ENCODE data around the gene PDGFRB. TPM values are rescaled to one million over a fixed set of nuclear protein-coding genes. Genes with fewer than 3 reads are reported as not detected.
"Not testable (repeated sequence)": the region's sequence is repeated elsewhere in the genome, so short reads cannot be mapped to it uniquely, and the experiment has no call there.

The PDGFRB gene
- total RNA-seq, 1 donor from 2014 or later, result 215 TPM

- peak; percentile 56 for DNase-seq (ENCODE audit: low spot score)
- intact Hi-C loops (cut with DNase I), result no loop called here
These were observed 44.5 kb downstream of the PDGFRB start for GRCh38 chr5:150111122-150111521.

GRCh38 chr5:150109921-150110320, 45.7 kb downstream of the PDGFRB start:
- intact Hi-C loops (cut with DNase I), result no loop called here
- ATAC-seq (no peak), DNase-seq (ENCODE audit: low spot score) (no peak)

More at GRCh38 chr5:150111122-150111521, 44.5 kb downstream of the PDGFRB start:
- ATAC-seq, result no peak

DNA sequence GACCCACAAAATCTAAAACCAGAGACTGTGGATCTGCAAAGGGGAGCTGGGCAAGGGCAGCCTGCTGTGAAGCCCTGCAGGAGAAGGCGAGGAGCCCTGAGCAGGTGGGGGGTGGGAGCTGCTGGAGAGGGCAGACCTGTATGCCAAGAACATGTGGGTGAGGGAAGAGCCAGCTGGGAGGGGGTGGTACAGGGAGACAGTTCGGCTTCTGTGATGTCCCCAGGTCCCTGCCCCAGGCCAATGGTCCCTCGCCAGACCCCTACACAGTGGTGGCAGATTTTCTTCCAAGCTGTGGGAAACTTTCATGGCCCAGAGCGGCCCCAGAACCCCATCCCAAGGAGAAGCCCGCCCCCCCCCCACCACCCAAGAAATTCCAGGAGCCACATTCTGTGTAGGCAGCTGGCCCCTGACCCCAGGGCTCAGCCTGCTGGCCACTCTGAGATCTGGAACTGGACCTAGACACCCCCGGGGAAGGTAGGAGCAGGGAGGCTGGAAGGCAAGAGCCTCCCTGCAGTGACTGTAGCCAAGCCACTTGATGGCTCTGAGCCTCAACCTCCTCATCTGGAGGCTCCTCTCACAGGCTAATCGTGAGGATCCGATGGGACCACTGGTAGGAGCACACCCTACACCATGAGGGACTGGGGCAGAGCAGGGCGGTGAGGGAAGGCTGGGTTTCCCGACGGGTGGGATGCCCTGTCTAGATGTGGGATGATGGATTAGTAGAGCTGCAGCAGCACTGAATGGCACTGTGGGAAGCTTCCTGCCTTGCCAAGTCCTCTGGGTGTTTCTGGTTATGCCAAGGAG, 46.7 kb downstream of the PDGFRB start:
- DNase-seq (ENCODE audit: low spot score) (no peak), ATAC-seq (no peak)
- intact Hi-C loops (cut with DNase I), result no loop called here

DNA sequence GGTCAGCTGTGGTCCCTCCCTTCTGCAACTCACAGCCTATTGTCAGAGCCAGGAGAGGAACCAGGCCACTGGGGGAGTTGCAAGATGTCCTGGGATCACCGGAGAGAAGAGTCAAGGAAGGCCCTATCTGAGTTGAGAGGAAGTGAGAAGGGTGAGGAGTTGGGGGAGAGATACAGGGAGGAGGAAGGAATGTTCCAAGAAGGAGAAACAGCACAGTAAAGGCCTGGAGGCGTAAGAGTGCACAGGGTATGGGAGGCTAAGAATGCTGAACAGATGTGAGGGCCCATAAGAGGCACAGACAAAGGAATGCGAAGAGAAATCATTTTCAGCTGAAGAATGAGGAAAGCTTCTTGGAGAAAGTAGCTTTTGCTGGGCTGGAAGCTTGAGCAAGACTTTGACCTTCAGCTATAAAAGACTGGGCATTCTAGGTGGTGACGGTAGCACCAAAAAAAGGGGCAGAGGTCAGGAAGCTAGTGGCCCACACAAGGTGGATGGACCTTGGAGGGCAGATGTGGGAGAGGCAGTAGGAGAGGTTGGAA, 47.7 kb downstream of the PDGFRB start:
- intact Hi-C loops (cut with DNase I), result no loop called here
- ATAC-seq (peak; percentile 2), DNase-seq (ENCODE audit: low spot score) (no peak)

DNA sequence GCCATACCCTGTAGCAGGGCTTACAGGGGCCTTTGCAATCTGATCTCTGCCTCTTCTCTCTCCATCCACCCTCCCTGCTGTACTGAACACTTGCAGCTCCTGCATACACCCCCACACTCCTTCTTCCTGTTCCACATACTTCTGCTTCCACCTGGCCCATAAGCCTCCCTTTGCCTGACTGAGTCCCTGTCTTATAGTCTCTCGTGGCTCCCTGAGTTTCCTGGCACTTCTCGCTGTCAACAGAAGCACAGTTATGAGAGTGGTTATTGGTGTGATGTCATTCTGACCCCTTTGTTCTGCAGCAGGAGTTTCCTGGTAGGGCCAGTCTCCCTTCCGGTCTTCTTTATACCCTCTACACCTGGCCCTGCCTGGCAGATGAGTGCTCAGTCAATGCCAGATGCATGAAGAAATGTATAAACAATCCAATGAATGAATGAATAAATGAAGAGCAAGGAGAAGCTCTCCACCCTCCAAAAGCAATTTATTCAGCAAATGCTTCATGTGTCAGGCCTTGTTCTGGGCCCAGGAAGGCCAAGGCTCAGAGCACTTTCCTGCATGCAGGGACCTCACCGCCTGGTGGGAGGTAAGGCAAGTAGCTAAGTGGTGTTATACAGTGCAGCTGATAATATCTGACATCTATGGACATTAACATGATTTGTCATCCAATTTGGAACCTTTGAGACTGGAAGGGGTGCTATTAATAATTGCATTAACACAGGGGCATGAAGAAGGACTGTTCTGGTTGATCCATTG, 48.8 kb downstream of the PDGFRB start:
- no peak for ATAC-seq
- no peak for DNase-seq (ENCODE audit: low spot score)
- intact Hi-C loops (cut with DNase I), result no loop called here

DNA sequence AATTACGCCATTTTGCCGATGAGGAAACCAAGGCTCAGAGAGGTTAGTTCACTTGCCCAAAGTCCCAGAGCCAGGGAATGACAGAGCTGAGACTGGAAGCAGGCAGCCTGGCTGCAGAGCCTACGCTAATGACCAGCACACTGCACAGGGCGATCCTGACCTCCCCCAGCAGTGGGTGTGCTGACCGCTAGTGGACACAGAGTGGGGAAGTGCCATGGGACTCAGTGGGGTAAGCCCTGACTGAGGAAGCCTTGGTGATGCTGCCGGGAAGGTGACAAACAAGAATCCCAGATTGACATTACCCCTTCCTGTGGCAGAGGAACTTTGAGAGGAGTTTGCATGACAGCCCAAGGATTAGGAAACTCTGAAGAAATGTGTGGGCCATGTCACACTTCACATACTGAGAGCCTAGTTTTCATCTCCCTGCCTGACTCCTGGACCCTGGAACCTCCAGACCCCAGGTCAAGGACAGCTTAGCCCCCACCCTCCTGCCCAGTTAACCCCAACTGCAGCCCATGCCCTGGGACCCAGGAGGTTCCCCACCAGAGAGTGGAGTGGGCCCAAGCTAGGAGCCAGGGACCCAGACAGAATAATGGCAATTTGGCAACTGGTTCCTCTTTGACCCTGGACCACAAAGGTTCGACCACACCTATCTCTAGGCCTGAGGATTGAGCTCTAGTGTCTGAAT, 49.6 kb downstream of the PDGFRB start:
- intact Hi-C loops (cut with DNase I), result no loop called here
- peak; percentile 29 for ATAC-seq
- no peak for DNase-seq (ENCODE audit: low spot score)

DNA sequence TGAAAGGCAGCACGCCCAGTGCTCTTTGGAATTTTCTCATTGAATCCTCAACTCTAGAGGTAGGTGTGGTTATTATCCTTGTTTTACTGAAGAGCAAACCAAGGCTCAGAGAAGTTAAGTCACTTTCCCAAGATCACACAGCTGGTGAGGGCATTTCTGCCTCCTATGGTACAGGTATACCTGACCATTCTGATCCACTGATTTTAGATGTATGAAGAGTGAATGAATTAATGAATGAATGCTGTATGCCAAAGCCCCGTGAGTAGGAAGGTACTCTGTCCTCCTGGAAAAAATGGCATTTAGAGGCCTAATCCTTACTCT, 51.1 kb downstream of the PDGFRB start:
- ATAC-seq (no peak), DNase-seq (ENCODE audit: low spot score) (no peak)
- intact Hi-C loops (cut with DNase I), result no loop called here

- peak; percentile 62 for DNase-seq (ENCODE audit: low spot score)
- intact Hi-C loops (cut with DNase I), result no loop called here
These were observed 51.7 kb downstream of the PDGFRB start for GRCh38 chr5:150103678-150104549.

DNA sequence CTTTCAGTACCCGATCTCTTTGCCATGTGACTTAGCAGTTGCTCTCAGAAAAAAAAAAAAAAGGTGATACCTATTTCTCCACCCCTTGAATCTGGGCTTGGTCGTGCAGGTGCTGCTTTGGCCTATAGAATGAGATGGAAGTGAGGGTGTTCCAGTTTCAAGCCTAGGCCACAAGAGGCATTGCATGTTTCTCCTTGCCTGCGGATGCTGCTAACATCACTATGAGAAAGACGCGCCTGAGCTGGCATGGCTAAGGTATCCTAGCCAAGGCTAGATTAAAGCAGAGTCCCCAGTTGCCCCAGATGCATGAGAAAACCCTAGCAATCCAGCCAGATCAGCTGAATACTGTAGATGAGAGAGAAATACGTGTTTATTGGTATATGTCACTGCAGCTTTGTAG, 54.6 kb downstream of the PDGFRB start:
- no peak for DNase-seq (ENCODE audit: low spot score)
- no peak for ATAC-seq
- intact Hi-C loops (cut with DNase I), result no loop called here

More at GRCh38 chr5:150103678-150104549, 51.7 kb downstream of the PDGFRB start:
- no peak for ATAC-seq

DNA sequence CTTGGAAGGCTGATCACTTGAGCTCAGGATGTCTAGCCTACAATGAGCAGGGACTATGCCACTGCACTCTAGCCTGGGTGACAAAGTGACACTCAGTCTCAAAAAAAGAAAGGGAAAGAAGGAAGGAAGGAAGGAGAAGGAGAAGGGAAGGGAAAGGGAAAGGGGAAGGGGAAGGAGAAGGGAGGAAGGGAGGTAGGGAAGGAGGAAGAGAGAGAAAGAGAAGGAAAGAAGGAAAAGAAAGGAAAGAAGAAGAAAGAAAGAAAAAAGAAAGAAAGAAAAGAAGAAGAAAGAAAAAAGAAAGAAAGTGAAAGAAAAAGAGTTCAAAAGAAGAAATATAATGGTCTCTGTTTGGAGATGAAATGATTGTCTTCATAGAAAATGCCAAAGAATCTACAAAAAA, 58.5 kb downstream of the PDGFRB start:
- DNase-seq (ENCODE audit: low spot score) (no peak), ATAC-seq (no peak)
- intact Hi-C loops (cut with DNase I), result no loop called here

DNA sequence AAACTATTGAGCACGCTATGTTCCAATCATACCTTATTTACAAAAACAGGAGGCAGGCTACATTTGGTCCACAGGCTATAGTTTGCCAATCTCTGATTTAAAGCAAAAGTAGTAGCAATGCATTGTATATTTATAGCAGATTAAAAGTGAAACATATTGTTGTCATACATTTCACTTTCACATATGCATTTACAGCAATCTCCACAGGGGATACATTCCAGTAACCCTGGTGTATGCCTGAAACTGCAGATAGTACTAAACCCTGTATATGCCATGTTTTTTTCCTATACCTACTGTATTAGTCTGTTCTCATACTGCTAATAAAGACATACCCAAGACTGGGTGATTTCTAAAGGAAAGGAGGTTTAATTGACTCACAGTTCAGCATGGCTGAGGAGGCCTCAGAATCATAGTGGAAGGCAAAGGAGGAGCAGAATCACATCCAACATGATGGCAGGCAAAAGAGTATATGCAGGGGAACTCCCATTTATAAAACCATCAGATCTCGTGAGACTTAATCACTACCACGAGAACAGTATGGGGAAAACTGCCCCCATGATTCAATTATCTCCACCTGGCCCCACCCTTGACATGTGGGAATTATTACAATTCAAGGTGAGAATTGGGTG, 63.4 kb downstream of the PDGFRB start:
- DNase-seq (ENCODE audit: low spot score), result no peak
- intact Hi-C loops (cut with DNase I), result no loop called here
- no peak for ATAC-seq

DNA sequence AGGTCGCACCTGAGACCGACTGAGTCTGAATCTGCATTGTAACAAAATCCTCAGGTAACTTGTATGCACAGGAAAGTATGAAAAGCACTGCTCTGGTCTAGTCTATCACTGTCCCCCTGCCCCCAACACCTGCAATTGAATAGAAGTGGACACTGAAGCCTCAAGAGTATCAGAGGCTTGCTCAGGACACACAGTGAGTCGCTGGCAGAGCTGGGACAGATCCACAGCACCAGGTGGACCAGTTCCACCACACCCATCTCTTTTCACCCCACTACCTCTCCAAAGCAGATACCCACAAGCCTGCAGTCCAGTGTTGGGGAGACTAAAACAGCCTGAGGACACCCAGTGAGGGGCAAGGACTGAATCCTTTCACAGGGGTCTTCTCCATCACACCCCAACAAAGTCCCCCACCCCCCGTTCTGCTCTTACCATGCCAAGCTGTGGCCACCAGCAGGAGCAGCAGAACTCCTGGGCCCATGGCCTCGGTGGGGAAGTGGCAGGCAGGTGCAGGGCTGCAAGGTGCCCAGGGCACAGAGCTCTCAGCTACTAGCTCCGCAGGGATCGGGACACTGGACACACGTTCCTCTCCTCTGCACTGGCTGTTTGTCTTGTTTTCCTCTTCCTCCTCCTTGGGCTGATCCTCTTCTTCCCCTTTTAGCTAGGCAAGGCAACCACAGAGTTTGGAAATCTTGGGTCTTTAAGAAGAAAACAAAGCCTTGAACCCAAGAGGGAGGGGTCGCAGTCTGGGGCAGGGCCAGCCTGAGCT, 69.5 kb downstream of the PDGFRB start, which contains the start of gene CSF1R:
Gene CSF1R (minus strand): TSS at position 605 of the 766 bp plus-strand sequence. CDS start 127 bp downstream, at position 478.
- ATAC-seq (peak; percentile 36), DNase-seq (ENCODE audit: low spot score) (no peak)
- intact Hi-C loops (cut with DNase I), result no loop called here

DNA sequence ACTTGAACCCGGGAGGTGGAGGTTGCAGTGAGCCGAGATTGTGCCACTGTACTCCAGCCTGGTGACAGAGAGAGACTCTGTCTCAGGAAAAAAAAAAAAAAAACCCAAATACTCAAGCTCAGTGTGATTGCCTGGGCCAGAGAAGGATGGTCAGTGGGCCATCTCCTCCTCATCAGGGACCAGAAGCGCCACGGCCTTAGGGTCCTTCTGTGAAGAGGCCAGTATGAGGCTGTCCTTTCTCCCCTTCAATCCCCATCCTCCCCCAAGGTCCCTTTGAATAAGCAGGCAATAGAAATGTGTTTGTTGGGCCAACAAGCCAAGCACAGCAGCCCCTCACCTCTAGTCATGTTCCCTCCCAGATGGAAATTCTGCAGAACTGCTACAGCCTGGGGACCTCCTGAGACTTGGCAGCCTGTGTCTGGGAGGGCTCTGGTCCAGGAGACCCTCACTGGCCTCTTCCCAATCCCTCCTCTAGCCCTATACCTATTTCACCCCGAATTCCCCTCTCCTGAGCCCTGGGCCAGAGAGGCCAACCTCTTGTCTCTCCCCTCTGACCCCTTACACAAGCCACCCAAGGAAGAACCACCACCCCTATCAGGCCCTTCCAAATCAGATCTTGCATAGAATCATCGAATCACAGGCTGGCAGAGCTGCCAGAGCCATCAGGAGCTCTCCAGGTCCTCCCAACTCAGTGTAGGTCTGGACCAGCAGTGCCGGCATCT, 70.3 kb downstream of the PDGFRB start:
- DNase-seq (ENCODE audit: low spot score), result no peak
- intact Hi-C loops (cut with DNase I), result no loop called here
- no peak for ATAC-seq

GRCh38 chr5:150084754-150085153, 70.9 kb downstream of the PDGFRB start:
- DNase-seq (ENCODE audit: low spot score); intact Hi-C loops (cut with DNase I); ATAC-seq: not testable (repeated sequence)

- no peak for DNase-seq (ENCODE audit: low spot score)
- peak; percentile 18 for ATAC-seq
- intact Hi-C loops (cut with DNase I), result no loop called here
These were observed 72.8 kb downstream of the PDGFRB start for GRCh38 chr5:150082889-150083288.

- ATAC-seq (no peak), DNase-seq (ENCODE audit: low spot score) (no peak)
- intact Hi-C loops (cut with DNase I), result no loop called here
These were observed 73.3 kb downstream of the PDGFRB start for GRCh38 chr5:150082374-150082773.

Measured in sciatic nerve (tissue), 2 donors.